Activated CD8-positive, alpha-beta memory T cell treated with anti-CD3 and anti-CD28 coated beads for 48 hours (primary cell): ENCODE data around the gene HSPD1.

Experiments
- DNase-seq, 3 experiments: peaks; one replicate each; pipeline ENCODE4 v3.0.0-alpha.2; 2020; ENCODE audit warnings: low read depth in 2 of 3, low spot score in 2 of 3

The HSPD1 gene

GRCh38 chr2:197499594-197500502 is at the start of gene HSPD1, which contains the start of gene HSPE1:
TSS of gene HSPD1 (minus strand) at chr2:197499840. CDS start at chr2:197498848, 992 bp downstream.
TSS of gene HSPE1 (plus strand) at chr2:197500379. CDS start at chr2:197500437, 58 bp downstream.
- peak; percentile 85 to 99 (median 96) for DNase-seq

- DNase-seq: no peak
Observed at GRCh38 chr2:197548582-197548981, 48.9 kb upstream of the HSPD1 start.

GRCh38 chr2:197547163-197547900 is 47.7 kb upstream of the HSPD1 start:
- no peak for DNase-seq

- no peak for DNase-seq
Observed at GRCh38 chr2:197543206-197543605, 43.6 kb upstream of the HSPD1 start.

GRCh38 chr2:197539734-197540133 is 40.1 kb upstream of the HSPD1 start:
- no peak for DNase-seq

GRCh38 chr2:197538412-197538811 is 38.8 kb upstream of the HSPD1 start:
- DNase-seq: no peak

GRCh38 chr2:197517150-197517549 is 17.5 kb upstream of the HSPD1 start:
- DNase-seq: no peak

- DNase-seq: no peak
Observed at GRCh38 chr2:197516393-197516761, 16.7 kb upstream of the HSPD1 start.

GRCh38 chr2:197515739-197516392 is 16.2 kb upstream of the HSPD1 start, which contains the start of gene MOB4:
TSS of gene MOB4 (plus strand) at chr2:197516066. CDS start at chr2:197516087, 21 bp downstream.
- DNase-seq: peak; percentile 86 to 91 (median 89)

- DNase-seq: no peak
Observed at GRCh38 chr2:197515315-197515738, 15.7 kb upstream of the HSPD1 start.

GRCh38 chr2:197514754-197515153 is 15.1 kb upstream of the HSPD1 start:
- no peak for DNase-seq

GRCh38 chr2:197513915-197514314 is 14.3 kb upstream of the HSPD1 start:
- DNase-seq: no peak

GRCh38 chr2:197506658-197507057 is 7.0 kb upstream of the HSPD1 start:
- DNase-seq: no peak

GRCh38 chr2:197504512-197504911 is 4.9 kb upstream of the HSPD1 start:
- DNase-seq: no peak

- DNase-seq: no peak
Observed at GRCh38 chr2:197504000-197504399, 4.4 kb upstream of the HSPD1 start.

- DNase-seq: no peak
Observed at GRCh38 chr2:197502685-197503084, 3.0 kb upstream of the HSPD1 start.

GRCh38 chr2:197502201-197502600 is 2.6 kb upstream of the HSPD1 start:
- no peak for DNase-seq

- DNase-seq: no peak
Observed at GRCh38 chr2:197500503-197501131, 977 bp upstream of the HSPD1 start.

- peak; percentile 27 to 37 (median 35) for DNase-seq
Observed at GRCh38 chr2:197498937-197499593, 575 bp downstream of the HSPD1 start.

- no peak for DNase-seq
Observed at GRCh38 chr2:197498235-197498936, 1.3 kb downstream of the HSPD1 start.
